HEK293T (cell line): Measurements from ENCODE around the gene EIF2B1.

Source experiments
- CTCF ChIA-PET: fragments of 350-600 bp; formaldehyde crosslinking; extraction: SDS; loops from one replicate; lab custom pipeline; 2021; ENCODE audit warnings: antibody characterized with exemption, inconsistent platforms; lab: Yijun Ruan, JAX
- POLR2A ChIA-PET: fragments of 350-600 bp; formaldehyde crosslinking; extraction: SDS; loops from one replicate; lab custom pipeline; 2020; ENCODE audit warnings: antibody characterized with exemption, inconsistent platforms; lab: Yijun Ruan, JAX
- DNase-seq: peaks from one replicate; pipeline ENCODE4 v3.0.0; 2012; ENCODE audit warnings: mixed read lengths; ENCODE audit errors: extremely low spot score
- ARNT ChIP-seq: fragments of 450-650 bp; IDR thresholded peaks from 2 replicates; pipeline ENCODE4 v1.6.1; 2017; ENCODE audit warnings: mild to moderate bottlenecking
- BHLHE40 ChIP-seq: fragments of 450-650 bp; IDR thresholded peaks from 2 replicates; pipeline ENCODE4 v1.6.1; 2016; ENCODE audit warnings: mild to moderate bottlenecking, moderate library complexity, borderline replicate concordance
- CTBP1 ChIP-seq: fragments of 450-650 bp; IDR thresholded peaks from 2 replicates; pipeline ENCODE4 v1.6.1; 2016; ENCODE audit warnings: borderline replicate concordance
- ELF4 ChIP-seq: fragments of 450-650 bp; IDR thresholded peaks from 2 replicates; pipeline ENCODE4 v1.6.1; 2017; ENCODE audit warnings: antibody characterized with exemption
- FOXA1 ChIP-seq: fragments of 450-650 bp; IDR thresholded peaks from 2 replicates; pipeline ENCODE4 v1.6.1; 2016; ENCODE audit warnings: mild to moderate bottlenecking
- FOXK2 ChIP-seq: fragments of 450-650 bp; IDR thresholded peaks from 2 replicates; pipeline ENCODE4 v1.6.1; 2016; ENCODE audit warnings: mild to moderate bottlenecking
- FOXM1 ChIP-seq: fragments of 450-650 bp; IDR thresholded peaks from 2 replicates; pipeline ENCODE4 v1.6.1; 2017; ENCODE audit warnings: mild to moderate bottlenecking, borderline replicate concordance
- HDGF ChIP-seq: fragments of 450-650 bp; IDR thresholded peaks from 2 replicates; pipeline ENCODE4 v1.6.1; 2017; ENCODE audit warnings: antibody characterized with exemption, borderline replicate concordance
- L3MBTL2 ChIP-seq: fragments of 450-650 bp; conservative IDR thresholded peaks from 2 replicates; pipeline ENCODE4 v1.6.1; 2016; ENCODE audit warnings: mild to moderate bottlenecking
- LEF1 ChIP-seq: fragments of 450-650 bp; IDR thresholded peaks from 2 replicates; pipeline ENCODE4 v1.6.1; 2017; ENCODE audit warnings: mild to moderate bottlenecking, borderline replicate concordance
- NFRKB ChIP-seq: fragments of 450-650 bp; IDR thresholded peaks from 2 replicates; pipeline ENCODE4 v1.6.1; 2016; ENCODE audit warnings: mild to moderate bottlenecking, moderate library complexity
- PKNOX1 ChIP-seq: fragments of 450-650 bp; IDR thresholded peaks from 2 replicates; pipeline ENCODE4 v1.6.1; 2016
- SP1 ChIP-seq: fragments of 450-650 bp; IDR thresholded peaks from 2 replicates; pipeline ENCODE4 v1.6.1; 2017
- SUZ12 ChIP-seq: fragments of 450-650 bp; IDR thresholded peaks from 2 replicates; pipeline ENCODE4 v1.6.1; 2016; ENCODE audit warnings: mild to moderate bottlenecking
- TARDBP ChIP-seq: fragments of 450-650 bp; IDR thresholded peaks from 2 replicates; pipeline ENCODE4 v1.6.1; 2016
- ZNF384 ChIP-seq: fragments of 450-650 bp; IDR thresholded peaks from 2 replicates; pipeline ENCODE4 v1.6.1; 2016

The EIF2B1 gene

GRCh38 chr12:123655420-123655819, 21.9 kb upstream of the EIF2B1 start:
- no peak for DNase-seq
- TF ChIP-seq ELF4 = no peak
- no peak for TF ChIP-seq CTBP1
- no peak for TF ChIP-seq FOXM1
- TF ChIP-seq TARDBP = no peak
- TF ChIP-seq ARNT = no peak
- no peak for TF ChIP-seq SP1
- TF ChIP-seq NFRKB = no peak
- no peak for TF ChIP-seq PKNOX1
- no peak for TF ChIP-seq FOXK2
- TF ChIP-seq LEF1 = no peak
- TF ChIP-seq FOXA1 = no peak
- no peak for TF ChIP-seq ZNF384
- ChIA-PET CTCF (no interaction called here), POLR2A (no interaction called here)

- POLR2A ChIA-PET = no interaction called here
- no peak for DNase-seq
- CTCF ChIA-PET = no interaction called here
- no peak for TF ChIP-seq BHLHE40
- no peak for TF ChIP-seq L3MBTL2
- no peak for TF ChIP-seq FOXM1
- no peak for TF ChIP-seq ARNT
- peak; percentile 11; the same call in 1 of the 2 replicates for TF ChIP-seq TARDBP
These were observed 20.7 kb upstream of the EIF2B1 start for GRCh38 chr12:123654129-123654701.

GRCh38 chr12:123648401-123648800, 14.9 kb upstream of the EIF2B1 start:
- no peak for DNase-seq
- POLR2A ChIA-PET = no interaction called here
- CTCF ChIA-PET = no interaction called here
- TF ChIP-seq FOXM1 (no peak), FOXA1 (no peak), CTBP1 (no peak), FOXK2 (no peak), PKNOX1 (no peak), SP1 (no peak), TARDBP (no peak), ZNF384 (no peak), NFRKB (no peak), LEF1 (no peak), ELF4 (no peak), ARNT (no peak), BHLHE40 (no peak), SUZ12 (no peak), L3MBTL2 (no peak), HDGF (no peak)

GRCh38 chr12:123645878-123646277, 12.4 kb upstream of the EIF2B1 start:
- TF ChIP-seq HDGF (no peak), BHLHE40 (no peak)
- ChIA-PET POLR2A (no interaction called here), CTCF (interaction anchor here (0.6 kb wide), 1 partner anchor 219 kb away, joined by 4 read pairs; no protein-coding TSS in a partner anchor)
- no peak for DNase-seq

- ChIA-PET POLR2A (no interaction called here), CTCF (interaction anchor here (0.5 to 0.6 kb wide), 2 partner anchors 21 to 218 kb away, joined by 3 to 4 read pairs; no protein-coding TSS in a partner anchor)
These were observed 11.9 kb upstream of the EIF2B1 start for GRCh38 chr12:123645380-123645779.

GRCh38 chr12:123643911-123644310, 10.4 kb upstream of the EIF2B1 start:
- TF ChIP-seq LEF1 (no peak), SP1 (no peak), L3MBTL2 (no peak), BHLHE40 (no peak), FOXK2 (no peak), HDGF (no peak), ZNF384 (no peak), FOXM1 (no peak), SUZ12 (no peak)
- DNase-seq = no peak
- CTCF ChIA-PET = no interaction called here
- POLR2A ChIA-PET = interaction anchor here (0.7 to 1.2 kb wide), 2 partner anchors 26 to 66 kb away, joined by 3 read pairs; no protein-coding TSS in a partner anchor

More at GRCh38 chr12:123645380-123645779, 11.9 kb upstream of the EIF2B1 start:
- DNase-seq = no peak
- TF ChIP-seq FOXA1 (no peak), PKNOX1 (no peak), L3MBTL2 (no peak), HDGF (no peak), ZNF384 (no peak), CTBP1 (no peak), ARNT (no peak), SUZ12 (no peak), ELF4 (no peak), FOXK2 (no peak), TARDBP (no peak)
